Mesothelial cell of epicardium (in vitro differentiated cells): ENCODE results near the gene CDH23. TPM values are rescaled to one million over a fixed set of nuclear protein-coding genes. Genes with fewer than 3 reads are reported as not detected.
A peak's percentile ranks its signal among the peaks of the same experiment; 100 is the strongest.

Experiments used
- DNase-seq, 2 experiments: peaks; one replicate each; pipeline ENCODE4 v3.0.0; 2021; ENCODE audit warnings: low spot score in 2 of 2; ENCODE audit not compliant: unreplicated experiment in 2 of 2
- H3K27ac Mint-ChIP-seq: 2 replicates; pipeline ENCODE4 v1.8.0; 2021; ENCODE audit warnings: mixed read lengths
- H3K27me3 Mint-ChIP-seq: 2 replicates; pipeline ENCODE4 v1.8.0; 2021; ENCODE audit warnings: low read depth, mixed read lengths
- H3K36me3 Mint-ChIP-seq: 2 replicates; pipeline ENCODE4 v1.8.0; 2021; ENCODE audit warnings: mixed read lengths
- H3K4me1 Mint-ChIP-seq: 2 replicates; pipeline ENCODE4 v1.8.0; 2021; ENCODE audit warnings: mixed read lengths
- H3K4me3 Mint-ChIP-seq: 2 replicates; pipeline ENCODE4 v1.8.0; 2021; ENCODE audit warnings: mild to moderate bottlenecking, moderate library complexity, mixed read lengths
- H3K9me3 Mint-ChIP-seq: 2 replicates; pipeline ENCODE4 v1.8.0; 2021; ENCODE audit warnings: mixed read lengths
- total RNA-seq: library from RNA; stranded (reverse); gene quantifications from 3 replicates; pipeline ENCODE4 v1.2.1, GENCODE V29; 2021
- TF ChIP-seq, protein P1 (sequence below): fragments of 200-600 bp; sonication (generic); IDR thresholded peaks from one replicate; pipeline ENCODE4 v1.5.0; 2021; ENCODE audit warnings: antibody characterized with exemption; ENCODE audit not compliant: unreplicated experiment

The CDH23 gene
- total RNA-seq, 1 donor from 2014 or later, result 2.5 TPM

DNA sequence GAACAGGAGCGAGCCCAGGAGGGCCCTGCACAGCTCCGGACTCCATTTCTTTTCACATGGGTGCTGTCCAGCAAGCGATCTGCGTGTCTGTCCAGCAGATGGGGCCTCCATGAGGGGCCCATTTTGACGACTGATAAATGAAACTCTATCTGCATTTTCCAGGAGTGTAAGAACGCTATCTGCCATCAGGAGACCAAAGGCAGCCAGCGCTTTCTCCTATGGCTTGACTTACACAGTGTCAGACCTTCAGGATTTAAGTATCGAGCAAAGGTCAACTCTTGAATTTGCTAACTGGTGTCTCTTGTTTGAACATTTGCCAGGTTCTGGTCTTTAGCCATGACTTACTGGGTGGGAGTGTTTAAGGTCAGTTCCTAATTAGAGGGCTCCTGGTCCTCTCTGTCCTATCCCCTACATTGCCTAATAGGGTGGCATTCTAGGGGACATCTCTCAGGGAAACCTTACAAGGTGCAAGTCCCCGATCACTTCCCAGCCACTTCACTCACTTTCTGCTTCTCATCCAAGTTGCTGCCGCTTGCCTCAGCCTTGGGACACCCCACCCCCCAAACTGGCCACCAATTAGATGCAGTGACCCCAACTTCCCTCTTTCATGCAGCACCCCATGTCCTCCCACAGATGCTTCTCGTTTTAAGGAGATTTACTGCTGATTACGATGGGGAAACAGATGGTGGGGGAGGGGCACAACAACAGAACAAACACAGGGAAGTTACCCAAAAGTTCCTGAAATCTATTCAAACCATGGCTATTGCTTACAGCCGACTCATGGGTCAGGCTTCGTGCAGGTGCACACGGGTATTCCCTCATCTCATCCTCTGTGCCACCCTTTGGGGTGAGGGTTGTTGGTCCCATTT is 356.6 kb downstream of the CDH23 start:
- Mint-ChIP-seq H3K27me3 (no peaks in the 10 kb centered on the region), H3K4me1 (peaks cover 26% of the 10 kb centered on the region), H3K36me3 (no peaks in the 10 kb centered on the region), H3K27ac (no peak overlapping the region), H3K9me3 (no peaks in the 10 kb centered on the region), H3K4me3 (no peak overlapping the region)
- TF ChIP-seq, protein P1, sequence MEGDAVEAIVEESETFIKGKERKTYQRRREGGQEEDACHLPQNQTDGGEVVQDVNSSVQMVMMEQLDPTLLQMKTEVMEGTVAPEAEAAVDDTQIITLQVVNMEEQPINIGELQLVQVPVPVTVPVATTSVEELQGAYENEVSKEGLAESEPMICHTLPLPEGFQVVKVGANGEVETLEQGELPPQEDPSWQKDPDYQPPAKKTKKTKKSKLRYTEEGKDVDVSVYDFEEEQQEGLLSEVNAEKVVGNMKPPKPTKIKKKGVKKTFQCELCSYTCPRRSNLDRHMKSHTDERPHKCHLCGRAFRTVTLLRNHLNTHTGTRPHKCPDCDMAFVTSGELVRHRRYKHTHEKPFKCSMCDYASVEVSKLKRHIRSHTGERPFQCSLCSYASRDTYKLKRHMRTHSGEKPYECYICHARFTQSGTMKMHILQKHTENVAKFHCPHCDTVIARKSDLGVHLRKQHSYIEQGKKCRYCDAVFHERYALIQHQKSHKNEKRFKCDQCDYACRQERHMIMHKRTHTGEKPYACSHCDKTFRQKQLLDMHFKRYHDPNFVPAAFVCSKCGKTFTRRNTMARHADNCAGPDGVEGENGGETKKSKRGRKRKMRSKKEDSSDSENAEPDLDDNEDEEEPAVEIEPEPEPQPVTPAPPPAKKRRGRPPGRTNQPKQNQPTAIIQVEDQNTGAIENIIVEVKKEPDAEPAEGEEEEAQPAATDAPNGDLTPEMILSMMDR, result no peak
- no peak for DNase-seq

DNA sequence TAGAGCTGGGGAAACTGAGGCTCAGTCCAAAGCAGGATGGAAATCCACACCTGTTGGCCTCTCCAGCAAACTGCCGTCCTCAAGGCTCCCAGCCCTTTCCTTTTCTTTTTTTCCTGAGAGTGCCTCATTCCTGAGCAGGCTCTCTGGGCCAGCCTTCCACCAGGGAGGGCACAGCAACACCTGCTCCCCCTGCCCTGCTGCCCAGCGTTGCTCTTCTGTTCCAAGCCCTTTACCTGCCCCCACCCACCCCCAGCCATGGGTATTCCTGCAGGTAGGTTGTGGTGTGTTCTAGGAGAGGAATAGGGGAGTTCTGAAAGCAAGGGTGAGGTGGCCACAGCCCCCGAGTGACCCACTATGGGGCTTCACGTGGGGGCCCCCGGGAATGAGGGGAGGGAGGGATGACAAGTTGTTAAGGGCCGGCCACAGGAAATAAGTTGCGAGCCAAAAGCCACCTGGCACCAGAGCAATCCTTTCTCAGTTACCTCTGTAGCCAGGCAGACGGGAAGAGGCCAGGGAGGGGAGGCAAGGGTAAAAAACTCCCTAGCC is 357.3 kb downstream of the CDH23 start:
- Mint-ChIP-seq H3K9me3 (no peaks in the 10 kb centered on the region), H3K4me1 (peaks cover 19% of the 10 kb centered on the region), H3K36me3 (no peaks in the 10 kb centered on the region), H3K4me3 (no peak overlapping the region), H3K27ac (peak overlapping the region; percentile 6), H3K27me3 (no peaks in the 10 kb centered on the region)
- TF ChIP-seq, protein P1, result no peak
- no peak for DNase-seq

DNA sequence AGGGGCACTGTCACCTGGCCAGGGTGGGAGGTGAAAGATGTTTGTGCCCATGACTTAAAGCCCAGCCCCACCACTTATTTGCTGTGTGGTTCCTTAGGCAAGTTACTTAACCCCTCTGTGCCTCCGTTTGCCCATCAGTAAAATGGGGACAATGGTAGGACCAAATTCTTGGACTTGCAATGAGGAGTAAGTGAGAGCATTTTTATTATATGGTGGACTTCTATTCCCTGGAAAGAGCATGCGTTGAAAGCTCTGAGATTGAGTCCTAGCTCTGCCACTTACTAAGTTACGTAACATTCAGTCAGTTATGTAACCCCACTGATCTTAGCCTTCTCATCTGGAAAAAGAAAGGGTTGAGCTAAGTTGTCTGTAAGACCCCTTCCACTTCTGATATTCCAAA is 357.8 kb downstream of the CDH23 start:
- H3K4me1 Mint-ChIP-seq, result peaks cover 17% of the 10 kb centered on the region
- H3K9me3 Mint-ChIP-seq, result no peaks in the 10 kb centered on the region
- H3K36me3 Mint-ChIP-seq, result no peaks in the 10 kb centered on the region
- no peaks in the 10 kb centered on the region for H3K27me3 Mint-ChIP-seq
- TF ChIP-seq, protein P1, result no peak
- no peak for DNase-seq
- no peak overlapping the region for H3K27ac Mint-ChIP-seq
- no peak overlapping the region for H3K4me3 Mint-ChIP-seq

DNA sequence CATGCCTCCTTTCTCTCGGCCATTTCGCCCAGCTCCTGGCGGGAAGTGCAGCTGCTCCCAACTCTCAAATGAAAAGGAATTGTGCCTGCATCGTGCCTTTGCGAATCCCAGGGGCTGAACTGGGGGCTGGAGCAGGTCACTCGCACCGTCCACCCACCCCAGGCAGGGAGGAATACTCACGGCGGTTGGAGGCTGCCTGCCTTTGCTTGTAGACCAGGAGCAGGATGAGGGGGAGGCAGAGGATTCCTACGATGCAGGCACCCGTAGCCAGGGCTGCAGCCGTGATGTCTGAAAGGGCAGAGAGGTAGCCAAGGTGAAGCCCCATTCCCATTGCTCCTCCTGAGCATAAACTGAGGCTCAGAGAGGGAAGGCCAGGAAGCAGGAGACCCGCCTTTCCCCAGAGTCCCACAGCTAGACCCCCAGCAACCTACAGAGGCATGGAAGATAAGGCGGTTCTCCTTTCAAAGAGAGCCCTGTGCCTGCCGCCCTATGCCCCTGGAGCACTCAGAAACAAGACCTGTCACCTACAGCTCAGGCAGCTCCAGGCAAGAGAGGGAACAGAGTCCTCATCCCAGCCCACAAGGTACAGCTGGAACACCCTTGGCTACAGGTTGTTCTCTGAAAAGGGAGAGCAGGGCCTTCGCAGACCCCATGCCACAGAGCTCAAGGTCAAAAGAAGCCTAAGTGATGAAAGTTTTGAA is 358.6 kb downstream of the CDH23 start:
- TF ChIP-seq, protein P1, result no peak
- DNase-seq, result no peak
- no peak overlapping the region for H3K4me3 Mint-ChIP-seq
- no peak overlapping the region for H3K27ac Mint-ChIP-seq
- no peaks in the 10 kb centered on the region for H3K36me3 Mint-ChIP-seq
- H3K4me1 Mint-ChIP-seq, result peaks cover 17% of the 10 kb centered on the region
- H3K27me3 Mint-ChIP-seq, result no peaks in the 10 kb centered on the region
- no peaks in the 10 kb centered on the region for H3K9me3 Mint-ChIP-seq

DNA sequence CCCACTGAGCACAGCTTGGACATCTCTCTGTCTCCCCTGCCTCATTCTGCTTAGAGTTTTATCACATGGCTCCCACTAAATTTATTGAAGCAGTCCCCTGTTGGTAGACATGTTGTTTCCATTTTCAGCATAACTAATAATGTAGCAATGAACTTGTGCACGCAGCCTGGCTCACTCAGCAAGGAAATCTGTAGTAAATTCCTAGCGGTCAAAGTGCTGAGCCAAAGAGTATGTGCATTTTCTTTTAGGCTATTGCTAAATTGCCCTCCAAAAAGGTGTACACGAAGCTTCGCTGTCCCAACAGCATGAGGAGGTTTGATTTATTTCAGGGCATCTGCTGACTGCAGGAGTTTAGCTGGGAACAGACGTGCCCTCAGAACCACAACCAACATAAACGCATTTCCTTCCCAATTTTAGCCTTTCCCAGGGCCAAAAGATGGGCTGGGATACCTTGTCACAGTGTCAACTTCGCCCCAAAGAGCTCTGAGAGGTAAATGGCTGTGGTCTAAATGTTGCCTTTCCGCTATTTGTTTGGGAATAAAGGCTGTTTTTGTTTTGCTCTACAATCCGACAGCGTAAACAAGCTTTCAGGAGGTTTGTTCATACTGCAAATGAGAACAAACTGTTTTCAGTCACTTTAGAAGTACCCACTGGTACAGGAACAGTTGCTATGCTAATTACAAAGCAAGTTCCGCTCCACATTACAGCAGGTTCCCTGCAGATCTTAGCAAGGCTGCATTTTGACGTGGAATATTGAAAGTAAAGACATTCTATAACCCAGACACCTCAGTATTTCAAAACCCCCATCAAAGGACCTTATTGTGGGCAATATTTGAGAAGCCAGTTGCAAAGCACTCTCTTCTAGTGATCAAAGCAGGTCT is 359.8 kb downstream of the CDH23 start:
- Mint-ChIP-seq H3K4me3 (no peak overlapping the region), H3K9me3 (no peaks in the 10 kb centered on the region), H3K36me3 (no peaks in the 10 kb centered on the region), H3K27me3 (no peaks in the 10 kb centered on the region), H3K4me1 (peaks cover 17% of the 10 kb centered on the region), H3K27ac (no peak overlapping the region)
- TF ChIP-seq, protein P1, result no peak
- DNase-seq, result no peak
